HG03460 (cell line): Measurements from ENCODE around the gene C2CD4D.

Source experiments
- ATAC-seq: cut with Tn5 transposase; IDR thresholded peaks from one replicate; pipeline ENCODE4 v1.9.1; 2021; ENCODE audit not compliant: unreplicated experiment

The C2CD4D gene

DNA sequence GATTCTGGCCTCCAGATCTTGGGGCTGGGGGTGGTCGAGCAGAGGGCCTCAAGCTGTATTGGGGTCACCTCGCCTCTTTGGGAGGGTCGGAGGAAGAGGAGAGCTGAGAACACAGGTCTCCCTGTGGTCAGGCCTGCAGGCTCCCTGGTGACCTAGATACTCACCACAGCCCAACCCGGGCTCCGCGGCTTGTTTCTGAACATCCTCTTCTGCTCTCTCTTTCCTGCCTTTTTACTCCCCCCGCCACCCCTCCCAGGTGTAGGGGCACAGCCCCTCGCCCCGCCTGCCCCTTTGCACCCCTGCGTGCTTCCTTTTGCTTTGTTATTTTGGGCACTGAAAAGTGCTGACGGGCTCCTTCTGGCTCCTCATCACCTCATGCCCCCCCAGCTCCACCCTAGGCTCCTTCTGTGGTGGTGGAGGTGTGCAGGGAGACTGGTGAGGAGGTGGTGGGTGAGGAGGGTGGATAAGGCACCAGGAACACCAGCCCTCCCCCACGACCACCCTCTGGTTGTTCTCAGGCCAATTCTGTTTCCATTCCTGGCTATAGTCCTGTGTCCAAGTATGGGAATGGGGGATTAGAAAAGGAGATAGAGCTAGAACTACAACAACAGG, 23.8 kb downstream of the C2CD4D start:
- no peak for ATAC-seq

DNA sequence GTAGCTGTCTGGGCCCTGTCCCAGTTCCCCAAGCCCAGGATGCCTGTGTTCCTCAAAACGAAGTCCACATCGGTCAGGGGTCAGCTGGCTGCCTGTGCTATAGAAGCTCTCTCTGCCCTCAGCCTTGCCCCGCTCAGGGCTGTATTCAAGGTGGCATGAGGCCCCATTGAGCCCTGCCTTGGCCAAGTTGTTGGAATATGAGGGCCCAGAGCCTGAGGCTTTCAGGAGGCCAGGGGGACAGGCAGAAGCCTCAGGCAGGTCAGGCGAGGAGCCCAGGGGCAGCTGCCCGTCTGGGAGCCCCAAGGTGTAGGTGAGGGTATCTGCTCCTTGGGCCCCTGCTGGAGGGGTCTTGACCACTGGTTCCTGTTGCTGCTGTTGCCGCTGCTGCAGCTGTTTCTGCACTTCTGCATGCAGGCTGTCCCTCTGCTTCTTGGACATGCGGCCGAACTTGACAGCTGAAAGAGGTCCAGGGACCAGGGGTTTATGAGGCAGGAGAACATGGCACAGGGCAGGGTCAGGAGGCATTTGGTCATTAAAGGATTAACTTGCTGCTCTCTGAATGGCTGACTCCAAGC, 24.6 kb downstream of the C2CD4D start:
- no peak for ATAC-seq

- no peak for ATAC-seq
These were observed 25.2 kb downstream of the C2CD4D start for GRCh38 chr1:151814426-151814825.

- ATAC-seq = no peak
These were observed 26.2 kb downstream of the C2CD4D start for GRCh38 chr1:151813271-151813977.

- no peak for ATAC-seq
These were observed 28.4 kb downstream of the C2CD4D start for GRCh38 chr1:151811181-151811580.

GRCh38 chr1:151809985-151810556, 29.5 kb downstream of the C2CD4D start:
- no peak for ATAC-seq

GRCh38 chr1:151809290-151809984, 30.2 kb downstream of the C2CD4D start:
- no peak for ATAC-seq

DNA sequence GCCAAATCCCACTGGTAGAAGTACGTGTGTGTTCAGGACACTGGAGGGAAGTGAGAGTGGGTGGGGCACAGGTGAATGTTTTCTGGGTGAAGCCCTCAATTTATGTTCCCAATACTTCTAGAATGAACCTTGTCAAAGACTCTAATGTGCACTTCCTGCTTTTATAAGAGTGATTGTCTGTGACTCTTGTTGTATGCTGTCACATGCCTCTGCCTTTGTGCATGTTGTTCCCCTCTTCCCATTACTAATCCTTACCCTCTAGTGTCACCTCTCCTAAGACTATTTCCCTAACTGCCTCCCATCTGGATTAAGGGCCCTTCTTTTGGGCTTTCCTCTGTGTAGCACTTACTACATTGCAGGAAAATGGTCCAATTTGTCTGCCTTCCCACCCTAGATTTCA, 31.9 kb downstream of the C2CD4D start:
- no peak for ATAC-seq

DNA sequence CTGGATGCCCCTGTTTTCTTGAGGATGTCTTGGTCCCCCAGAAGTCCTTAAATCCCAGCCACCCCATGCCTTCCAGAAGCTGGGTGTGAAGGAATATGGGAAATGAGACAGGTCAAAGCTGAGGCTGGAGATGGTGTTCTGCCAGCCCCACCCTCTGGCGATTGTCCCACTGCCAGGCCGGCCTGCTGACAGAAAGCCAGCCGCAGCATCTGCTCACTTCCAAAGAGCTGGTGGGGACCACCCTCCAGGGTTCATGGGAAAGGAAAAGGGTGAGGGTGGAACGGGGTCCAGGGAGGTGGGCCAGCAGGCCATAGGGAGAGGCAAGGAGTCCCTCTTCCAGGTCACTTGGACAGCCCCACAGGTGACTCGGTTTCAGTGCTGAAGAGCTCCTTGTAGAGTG, 32.5 kb downstream of the C2CD4D start:
- ATAC-seq = no peak

DNA sequence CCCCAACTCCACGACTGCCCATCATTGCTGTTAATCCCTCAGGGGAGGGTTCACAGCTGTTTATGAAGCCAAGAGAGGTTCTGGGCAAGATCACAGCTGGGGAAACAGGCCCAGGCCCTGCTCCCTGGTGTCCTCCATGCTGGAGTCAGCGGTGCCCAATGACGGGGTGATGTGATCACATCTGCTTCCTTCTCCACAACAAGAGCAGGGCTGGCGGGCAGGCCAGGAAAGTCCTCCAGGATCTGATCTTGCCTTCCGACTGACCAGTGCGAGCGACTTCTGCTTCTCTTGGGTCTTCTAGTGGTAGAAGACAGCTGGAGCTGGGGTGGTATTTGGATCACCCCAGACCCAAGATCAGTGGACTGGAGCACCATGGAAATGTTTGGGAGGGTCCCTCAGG, 33.5 kb downstream of the C2CD4D start:
- ATAC-seq = no peak

DNA sequence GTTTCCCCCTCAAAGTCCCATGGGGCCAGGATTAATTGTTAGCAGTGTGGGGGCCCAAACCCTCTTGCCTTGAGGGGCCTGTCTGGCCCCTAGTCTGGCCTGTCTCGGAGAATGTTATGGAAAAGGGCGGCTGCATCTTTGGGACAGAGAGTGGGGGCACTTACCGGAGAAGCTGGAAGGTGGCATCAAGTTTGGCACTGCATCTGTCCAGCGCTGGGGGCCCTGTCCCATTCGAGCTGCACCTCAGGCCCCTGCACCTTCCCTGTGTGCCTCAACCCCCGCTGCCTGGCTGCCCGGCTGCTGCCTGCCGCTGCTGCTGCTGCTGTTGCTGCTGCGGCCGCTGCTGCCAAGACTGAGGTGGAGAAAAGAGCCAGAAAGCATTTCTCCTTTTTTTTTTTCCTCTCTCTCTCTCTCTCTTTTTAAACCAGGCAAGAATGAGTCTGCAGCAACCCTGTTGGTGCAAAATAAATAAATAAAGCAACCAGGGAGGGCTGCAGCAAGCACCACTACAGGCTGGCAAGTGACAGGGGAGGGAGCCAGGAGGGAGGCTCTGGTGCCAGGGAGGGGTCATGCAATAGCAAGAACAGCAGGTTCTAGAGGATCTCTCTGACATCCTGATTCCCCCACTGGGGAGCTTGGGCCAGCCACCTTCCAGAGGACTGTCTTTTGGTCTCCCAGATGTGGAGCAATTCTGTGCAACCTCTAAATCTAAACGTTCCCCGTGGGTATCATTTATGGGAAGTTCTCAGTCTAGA, 34.4 kb downstream of the C2CD4D start, which contains the start of gene LINGO4:
TSS of gene LINGO4 (minus strand) at position 354 of the 755 bp plus-strand sequence. CDS start 2,715 bp downstream, outside the sequence.
- no peak for ATAC-seq

- ATAC-seq = no peak
These were observed 35.7 kb downstream of the C2CD4D start for GRCh38 chr1:151803915-151804314.

DNA sequence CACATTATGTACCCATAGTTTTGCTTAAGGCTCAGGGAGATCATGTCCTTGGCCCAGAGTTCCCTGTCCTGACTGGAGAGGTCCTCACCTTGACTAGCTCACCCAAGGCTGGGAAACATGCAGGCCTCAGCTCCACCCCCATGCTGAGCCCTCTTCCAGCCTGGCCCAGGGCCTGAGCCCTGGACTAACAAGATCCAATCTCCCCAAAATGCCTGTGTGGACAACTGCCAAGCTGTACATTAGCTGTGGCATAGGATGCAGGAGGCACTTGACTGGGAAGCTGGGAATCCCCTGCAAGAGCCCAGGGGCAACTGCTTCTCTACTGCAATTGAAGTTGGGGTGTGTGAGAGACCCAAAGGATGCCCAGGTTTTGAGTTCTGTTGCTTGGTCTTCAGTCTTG, 36.5 kb downstream of the C2CD4D start:
- ATAC-seq = no peak

DNA sequence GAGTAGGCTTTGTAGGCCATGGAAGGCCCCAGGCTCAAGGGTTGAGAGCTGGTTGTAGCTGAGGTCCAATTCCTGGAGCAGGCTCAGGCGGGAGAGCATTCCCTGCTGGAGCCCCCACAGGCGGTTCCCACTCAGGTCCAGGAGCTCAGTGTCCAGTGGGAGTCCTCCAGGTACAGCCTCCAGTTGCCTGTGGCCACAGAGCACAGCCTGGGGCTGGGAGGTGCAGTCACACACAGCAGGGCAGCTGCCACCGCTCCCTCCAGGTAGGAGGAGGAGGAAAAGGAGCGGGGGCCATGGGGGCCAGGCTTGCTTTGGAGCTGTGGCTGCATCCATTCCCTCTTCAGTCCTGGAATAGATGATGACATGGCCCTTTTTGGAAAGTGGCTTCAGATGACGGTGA, 37.2 kb downstream of the C2CD4D start:
- ATAC-seq = no peak

- no peak for ATAC-seq
These were observed 37.8 kb downstream of the C2CD4D start for GRCh38 chr1:151801846-151802245.

DNA sequence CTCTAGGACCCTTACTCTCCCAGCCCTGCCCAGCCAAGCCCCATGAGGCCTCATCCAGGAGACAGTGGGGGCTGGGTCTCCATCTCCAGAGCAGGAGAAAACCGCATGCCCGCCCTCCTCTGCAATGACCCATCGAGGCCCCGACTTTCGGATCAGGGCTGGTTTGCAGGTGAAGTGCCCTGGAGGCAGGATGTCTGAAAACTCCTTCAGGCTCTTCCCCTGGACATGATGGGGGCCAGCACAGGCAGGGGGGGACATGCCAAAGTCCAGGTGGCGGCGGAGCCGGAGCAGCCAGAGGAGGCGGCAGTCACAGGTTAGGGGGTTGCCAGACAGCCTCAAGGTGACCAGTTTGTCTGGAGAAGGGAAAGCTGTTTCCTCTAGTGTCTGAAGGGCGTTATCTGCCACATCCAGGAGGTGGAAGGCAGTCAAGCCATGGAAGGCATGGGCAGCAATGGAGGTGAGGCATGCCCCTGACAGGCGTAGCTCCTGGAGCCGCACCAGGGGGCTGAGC, 38.3 kb downstream of the C2CD4D start:
- ATAC-seq = no peak

DNA sequence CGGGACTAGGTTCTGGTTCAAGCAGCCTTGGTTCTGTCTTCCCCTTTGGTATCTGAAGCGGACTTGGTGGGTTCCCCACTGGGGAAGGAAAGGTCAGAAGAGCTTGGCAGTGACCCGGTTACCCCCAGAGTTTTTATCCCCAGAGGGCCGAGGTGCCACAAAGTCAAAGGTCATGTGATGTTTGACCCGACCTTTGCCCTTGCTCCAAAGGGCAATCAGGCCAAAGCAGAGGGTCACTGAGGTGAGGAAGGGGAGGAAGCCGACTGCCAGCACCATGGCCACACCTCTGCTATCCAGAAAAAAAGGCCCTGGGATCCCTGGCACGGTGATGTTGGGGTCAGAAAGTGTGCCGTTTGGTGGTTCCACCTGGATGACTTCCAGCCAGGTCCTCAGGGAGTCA, 38.8 kb downstream of the C2CD4D start:
- ATAC-seq = no peak

- ATAC-seq = no peak
These were observed 40.2 kb downstream of the C2CD4D start for GRCh38 chr1:151799179-151800022.

DNA sequence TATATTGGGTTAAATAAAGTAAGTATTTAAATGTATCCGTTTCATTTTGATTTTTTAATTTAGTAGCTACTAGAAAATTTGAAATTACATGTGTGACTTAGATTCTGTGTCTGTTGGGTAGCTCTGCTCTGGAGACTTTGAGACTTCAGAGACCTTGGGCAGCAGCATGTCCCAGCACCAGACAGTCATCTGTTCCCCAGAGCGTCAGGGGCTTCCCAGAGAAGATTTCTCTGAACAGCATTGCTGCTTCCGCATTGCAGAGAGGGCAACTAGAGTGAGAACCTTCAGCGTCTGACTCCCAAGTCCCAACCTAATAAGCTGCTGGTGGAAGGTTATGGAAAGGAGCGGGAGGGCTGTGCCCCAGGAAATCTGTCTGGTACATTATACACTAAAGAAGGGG, 41.0 kb downstream of the C2CD4D start:
- no peak for ATAC-seq
